ENCODE measurements around the gene CSTF1.

DNA sequence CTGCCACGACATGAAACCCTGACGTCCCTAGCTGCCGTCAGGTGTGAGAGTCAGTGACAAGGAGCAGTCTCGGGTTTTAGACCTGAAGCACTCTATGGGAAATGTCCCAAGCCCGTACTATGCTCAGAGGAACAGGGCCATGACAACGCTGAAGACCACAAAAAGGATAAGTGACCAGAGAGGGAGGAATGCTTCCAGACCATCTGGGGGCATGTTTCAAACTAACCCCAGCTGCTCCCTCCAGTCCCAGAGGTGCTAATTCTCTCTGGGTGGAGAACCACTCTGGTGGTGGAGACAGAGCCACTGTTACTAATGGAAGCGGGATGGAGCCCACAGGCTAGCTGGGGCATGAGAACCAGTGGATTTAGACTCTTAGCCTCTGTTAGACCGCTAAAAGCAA is 9.1 kb upstream of the CSTF1 start:
- TF ChIP-seq, protein P1, sequence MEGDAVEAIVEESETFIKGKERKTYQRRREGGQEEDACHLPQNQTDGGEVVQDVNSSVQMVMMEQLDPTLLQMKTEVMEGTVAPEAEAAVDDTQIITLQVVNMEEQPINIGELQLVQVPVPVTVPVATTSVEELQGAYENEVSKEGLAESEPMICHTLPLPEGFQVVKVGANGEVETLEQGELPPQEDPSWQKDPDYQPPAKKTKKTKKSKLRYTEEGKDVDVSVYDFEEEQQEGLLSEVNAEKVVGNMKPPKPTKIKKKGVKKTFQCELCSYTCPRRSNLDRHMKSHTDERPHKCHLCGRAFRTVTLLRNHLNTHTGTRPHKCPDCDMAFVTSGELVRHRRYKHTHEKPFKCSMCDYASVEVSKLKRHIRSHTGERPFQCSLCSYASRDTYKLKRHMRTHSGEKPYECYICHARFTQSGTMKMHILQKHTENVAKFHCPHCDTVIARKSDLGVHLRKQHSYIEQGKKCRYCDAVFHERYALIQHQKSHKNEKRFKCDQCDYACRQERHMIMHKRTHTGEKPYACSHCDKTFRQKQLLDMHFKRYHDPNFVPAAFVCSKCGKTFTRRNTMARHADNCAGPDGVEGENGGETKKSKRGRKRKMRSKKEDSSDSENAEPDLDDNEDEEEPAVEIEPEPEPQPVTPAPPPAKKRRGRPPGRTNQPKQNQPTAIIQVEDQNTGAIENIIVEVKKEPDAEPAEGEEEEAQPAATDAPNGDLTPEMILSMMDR (conservative IDR thresholded peaks at IDR 0.05; ENCODE audit: low read depth, low read length), result no peak
- TF ChIP-seq EZH2phosphoT487 (IDR thresholded peaks at IDR 0.05; ENCODE audit: borderline replicate concordance, low read length), result no peak
- TF ChIP-seq EZH2 (IDR thresholded peaks at IDR 0.05; ENCODE audit: low read length, unreplicated experiment), result no peak

Data from PC-3 (cell line).